SK-N-SH (cell line): ENCODE results near the gene ZNF74. TPM values are rescaled to one million over a fixed set of nuclear protein-coding genes. Genes with fewer than 3 reads are reported as not detected.

ENCODE experiments used
- CTCF ChIA-PET: fragments of 300-600, 350-600 bp; formaldehyde crosslinking; extraction: SDS; loops from one replicate; lab custom pipeline; 2021; lab: Yijun Ruan, JAX
- POLR2A ChIA-PET: fragments of 350-600 bp; sonication (Branson Sonifier 250); formaldehyde crosslinking; extraction: SDS; loops from one replicate; lab custom pipeline; 2020; ENCODE audit warnings: antibody characterized with exemption, inconsistent platforms; lab: Yijun Ruan, JAX
- DNase-seq: peaks from one replicate; pipeline ENCODE4 v3.0.0; 2012
- H2AFZ ChIP-seq: fragments of 200-600 bp; sonication (generic); 2 replicates; pipeline ENCODE4 v1.8.1; 2016; ENCODE audit warnings: antibody characterized with exemption, mild to moderate bottlenecking, low read depth
- H3F3A ChIP-seq: fragments of 200-600 bp; sonication (generic); replicated peaks from 2 replicates; pipeline ENCODE3; 2016; ENCODE audit warnings: antibody characterized with exemption, mild to moderate bottlenecking; ENCODE audit not compliant: insufficient read depth
- H3K27ac ChIP-seq, 2 experiments: fragments of 200-500 bp in 1 of 2; fragments of 200-600 bp in 1 of 2; sonication (Bioruptor generic) in 1 of 2; sonication (generic), shearing (Covaris generic) in 1 of 2; 2 replicates each; pipeline versions ENCODE4 v1.5.1 to v1.6.1; 2014 to 2016; ENCODE audit warnings: low read depth in 2 of 2, inconsistent platforms in 1 of 2, low read length in 1 of 2, mild to moderate bottlenecking in 1 of 2, mixed read lengths in 1 of 2
- H3K27me3 ChIP-seq: fragments of 200-600 bp; sonication (generic), shearing (Covaris generic); 2 replicates; pipeline ENCODE4 v1.6.1; 2016; ENCODE audit warnings: mixed run types; ENCODE audit not compliant: insufficient read depth
- H3K36me3 ChIP-seq, 2 experiments: fragments of 200-500 bp in 1 of 2; fragments of 200-600 bp in 1 of 2; sonication (Bioruptor generic) in 1 of 2; sonication (generic) in 1 of 2; replicated peaks in 1 of 2; 2 replicates each; pipeline versions ENCODE3 to v1.5.1; 2014 to 2016; ENCODE audit warnings: low read length in 1 of 2, mild to moderate bottlenecking in 1 of 2; ENCODE audit not compliant: insufficient read depth in 2 of 2, control insufficient read depth in 1 of 2
- H3K4me1 ChIP-seq, 2 experiments: fragments of 200-500 bp in 1 of 2; fragments of 200-600 bp in 1 of 2; sonication (Bioruptor generic) in 1 of 2; sonication (generic), shearing (Covaris generic) in 1 of 2; 2 replicates each; pipeline versions ENCODE4 v1.5.1 to v1.6.1; 2014 to 2016; ENCODE audit warnings: low read depth in 1 of 2, low read length in 1 of 2, mixed run types in 1 of 2; ENCODE audit not compliant: insufficient read depth in 2 of 2, control insufficient read depth in 1 of 2
- H3K4me2 ChIP-seq: fragments of 200-600 bp; sonication (generic), shearing (Covaris generic); 2 replicates; pipeline ENCODE4 v1.6.1; 2017; ENCODE audit warnings: mixed run types
- H3K4me3 ChIP-seq, 2 experiments: fragments of 200-500 bp in 1 of 2; fragments of 200-600 bp in 1 of 2; sonication (Bioruptor generic) in 1 of 2; sonication (generic), shearing (Covaris generic) in 1 of 2; 2 replicates each; pipeline versions ENCODE4 v1.5.1 to v1.8.1; 2014 to 2016; ENCODE audit warnings: low read depth in 2 of 2, inconsistent platforms in 1 of 2, low read length in 1 of 2, mild to moderate bottlenecking in 1 of 2, mixed read lengths in 1 of 2, moderate library complexity in 1 of 2
- H3K79me2 ChIP-seq: fragments of 200-600 bp; sonication (generic); 2 replicates; pipeline ENCODE4 v1.8.1; 2017; ENCODE audit warnings: mild to moderate bottlenecking; ENCODE audit not compliant: insufficient read depth
- H3K9ac ChIP-seq: fragments of 200-600 bp; sonication (generic); 2 replicates; pipeline ENCODE4 v1.6.1; 2017; ENCODE audit warnings: mixed run types
- H3K9me2 ChIP-seq: fragments of 200-600 bp; sonication (generic); 2 replicates; pipeline ENCODE4 v1.6.1; 2017; ENCODE audit warnings: mixed run types
- H3K9me3 ChIP-seq: fragments of 200-600 bp; sonication (generic); 2 replicates; pipeline ENCODE4 v1.6.1; 2017; ENCODE audit warnings: mixed run types, mild to moderate bottlenecking, moderate library complexity
- H4K20me1 ChIP-seq: fragments of 200-600 bp; sonication (generic); 2 replicates; pipeline ENCODE4 v1.6.1; 2017; ENCODE audit warnings: mild to moderate bottlenecking, mixed run types; ENCODE audit not compliant: insufficient read depth
- ELF1 ChIP-seq: IDR thresholded peaks from 2 replicates; pipeline ENCODE4 v1.4.0; 2012
- EP300 ChIP-seq, 2 experiments: IDR thresholded peaks; 2 replicates each; pipeline versions ENCODE4 v1.4.0 to v1.6.1; 2012; ENCODE audit warnings: borderline replicate concordance in 1 of 2, low read depth in 1 of 2, low read length in 1 of 2
- EZH2phosphoT487 ChIP-seq: fragments of 200-600 bp; sonication (generic); IDR thresholded peaks from 2 replicates; pipeline ENCODE4 v1.6.1; 2017; ENCODE audit warnings: low read depth, mixed run types, mild to moderate bottlenecking, antibody characterized with exemption, moderate library complexity, borderline replicate concordance
- FOSL2 ChIP-seq: IDR thresholded peaks from 2 replicates; pipeline ENCODE4 v1.4.0; 2012; ENCODE audit warnings: low read depth, mild to moderate bottlenecking, moderate library complexity, borderline replicate concordance
- GABPA ChIP-seq: IDR thresholded peaks from 2 replicates; pipeline ENCODE4 v1.4.0; 2012; ENCODE audit warnings: low read depth, mild to moderate bottlenecking
- GATA2 ChIP-seq: sonication (generic); formaldehyde crosslinking; IDR thresholded peaks from 2 replicates; pipeline ENCODE4 v1.5.0; 2020; ENCODE audit warnings: mild to moderate bottlenecking, missing genetic modification reagents
- MEF2A ChIP-seq: IDR thresholded peaks from 2 replicates; pipeline ENCODE4 v1.4.0; 2012; ENCODE audit warnings: low read depth, borderline replicate concordance
- MXI1 ChIP-seq: IDR thresholded peaks from 2 replicates; pipeline ENCODE4 v1.6.1; 2012; ENCODE audit warnings: mild to moderate bottlenecking, low read depth, low read length, improper control_type of control experiment
- NFIC ChIP-seq: IDR thresholded peaks from 2 replicates; pipeline ENCODE4 v1.4.0; 2012; ENCODE audit warnings: borderline replicate concordance
- RCOR1 ChIP-seq: fragments of 150-350 bp; IDR thresholded peaks from 2 replicates; pipeline ENCODE4 v1.6.1; 2017; ENCODE audit warnings: antibody characterized with exemption, low read length
- RFX5 ChIP-seq: IDR thresholded peaks from 2 replicates; pipeline ENCODE4 v1.6.1; 2012; ENCODE audit warnings: mild to moderate bottlenecking, improper control_type of control experiment, low read length
- SMC3 ChIP-seq: IDR thresholded peaks from 2 replicates; pipeline ENCODE4 v1.6.1; 2012; ENCODE audit warnings: low read depth, low read length, improper control_type of control experiment
- TAF1 ChIP-seq: IDR thresholded peaks from 2 replicates; pipeline ENCODE4 v1.6.1; 2012; ENCODE audit warnings: low read depth, mild to moderate bottlenecking, low read length, moderate library complexity, borderline replicate concordance
- TEAD4 ChIP-seq: IDR thresholded peaks from 2 replicates; pipeline ENCODE4 v1.4.0; 2012; ENCODE audit warnings: mild to moderate bottlenecking, borderline replicate concordance; ENCODE audit not compliant: insufficient read depth
- YY1 ChIP-seq: IDR thresholded peaks from 2 replicates; pipeline ENCODE4 v1.4.0; 2012; ENCODE audit warnings: low read depth, mild to moderate bottlenecking
- ZBTB33 ChIP-seq: IDR thresholded peaks from 2 replicates; pipeline ENCODE4 v1.4.0; 2012; ENCODE audit warnings: low read depth, borderline replicate concordance
- WGBS: methylation state at CpG from one replicate; pipeline ENCODE4 v1.1.6; 2017; ENCODE audit warnings: low lambda C conversion rate; 5-methylcytosine and 5-hydroxymethylcytosine counted together
- polyA plus RNA-seq, 3 experiments: library from polyadenylated mRNA; depleted of rRNA; stranded (reverse); fragments of >200 nt; gene quantifications; 2 replicates each; pipeline ENCODE4 v1.2.3, GENCODE V29; 2012
- TF ChIP-seq, protein P1 (sequence below): IDR thresholded peaks from 2 replicates; pipeline ENCODE4 v1.6.1; 2012; ENCODE audit warnings: mild to moderate bottlenecking, low read depth, low read length, moderate library complexity
- TF ChIP-seq, protein P2 (sequence below): IDR thresholded peaks from 2 replicates; pipeline ENCODE4 v1.4.0; 2012; ENCODE audit warnings: low read depth

Gene ZNF74
- polyA plus RNA-seq, 1 of the 3 experiments (the other 2 are of a cell fraction) = 8.0 TPM

DNA sequence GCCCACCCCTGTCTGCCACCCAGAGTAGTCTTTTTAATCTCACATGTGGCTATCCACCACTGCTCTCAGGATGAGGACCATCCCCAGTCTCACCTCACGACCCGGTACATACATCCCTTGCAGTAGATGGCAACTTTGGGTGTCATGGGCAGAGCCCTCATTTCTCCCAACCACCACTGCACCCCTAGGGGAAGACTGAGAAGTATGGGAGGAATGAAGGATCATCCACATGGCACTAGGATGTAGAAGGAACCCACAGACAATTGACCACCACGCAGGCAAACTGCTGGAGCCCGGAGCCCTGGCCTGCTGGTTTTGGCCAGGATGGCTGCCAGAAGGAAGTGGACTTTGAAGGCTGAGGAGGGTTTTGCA, 45.6 kb downstream of the ZNF74 start:
- Histone ChIP-seq H3K27ac (no peak overlapping the region), H3K36me3 (peaks cover 0 to 5% of the 10 kb centered on the region in 2 experiments), H3K4me2 (no peak overlapping the region), H3K9me2 (no peaks in the 10 kb centered on the region), H3K4me1 (peaks cover 19 to 27% of the 10 kb centered on the region in 2 experiments; a peak in 3 of 4 replicates), H3K4me3 (no peak overlapping the region)
- CTCF ChIA-PET = interaction anchor here (1.7 to 4.2 kb wide), 2 partner anchors 17 to 22 kb away, joined by 6 to 21 read pairs; no protein-coding TSS in a partner anchor
- POLR2A ChIA-PET = no interaction called here
- TF ChIP-seq SMC3 = no peak
- TF ChIP-seq RCOR1 = no peak
- no peak for TF ChIP-seq GABPA
- no peak for TF ChIP-seq EZH2phosphoT487
- no peak for TF ChIP-seq RFX5
- no peak for TF ChIP-seq EP300 (IDR thresholded peaks at IDR 0.05; ENCODE audit: borderline replicate concordance in 1 of 2, low read depth in 1 of 2, low read length in 1 of 2)
- no peak for TF ChIP-seq ELF1
- no peak for TF ChIP-seq MEF2A
- TF ChIP-seq, protein P1, sequence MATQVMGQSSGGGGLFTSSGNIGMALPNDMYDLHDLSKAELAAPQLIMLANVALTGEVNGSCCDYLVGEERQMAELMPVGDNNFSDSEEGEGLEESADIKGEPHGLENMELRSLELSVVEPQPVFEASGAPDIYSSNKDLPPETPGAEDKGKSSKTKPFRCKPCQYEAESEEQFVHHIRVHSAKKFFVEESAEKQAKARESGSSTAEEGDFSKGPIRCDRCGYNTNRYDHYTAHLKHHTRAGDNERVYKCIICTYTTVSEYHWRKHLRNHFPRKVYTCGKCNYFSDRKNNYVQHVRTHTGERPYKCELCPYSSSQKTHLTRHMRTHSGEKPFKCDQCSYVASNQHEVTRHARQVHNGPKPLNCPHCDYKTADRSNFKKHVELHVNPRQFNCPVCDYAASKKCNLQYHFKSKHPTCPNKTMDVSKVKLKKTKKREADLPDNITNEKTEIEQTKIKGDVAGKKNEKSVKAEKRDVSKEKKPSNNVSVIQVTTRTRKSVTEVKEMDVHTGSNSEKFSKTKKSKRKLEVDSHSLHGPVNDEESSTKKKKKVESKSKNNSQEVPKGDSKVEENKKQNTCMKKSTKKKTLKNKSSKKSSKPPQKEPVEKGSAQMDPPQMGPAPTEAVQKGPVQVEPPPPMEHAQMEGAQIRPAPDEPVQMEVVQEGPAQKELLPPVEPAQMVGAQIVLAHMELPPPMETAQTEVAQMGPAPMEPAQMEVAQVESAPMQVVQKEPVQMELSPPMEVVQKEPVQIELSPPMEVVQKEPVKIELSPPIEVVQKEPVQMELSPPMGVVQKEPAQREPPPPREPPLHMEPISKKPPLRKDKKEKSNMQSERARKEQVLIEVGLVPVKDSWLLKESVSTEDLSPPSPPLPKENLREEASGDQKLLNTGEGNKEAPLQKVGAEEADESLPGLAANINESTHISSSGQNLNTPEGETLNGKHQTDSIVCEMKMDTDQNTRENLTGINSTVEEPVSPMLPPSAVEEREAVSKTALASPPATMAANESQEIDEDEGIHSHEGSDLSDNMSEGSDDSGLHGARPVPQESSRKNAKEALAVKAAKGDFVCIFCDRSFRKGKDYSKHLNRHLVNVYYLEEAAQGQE = no peak
- TF ChIP-seq, protein P2, sequence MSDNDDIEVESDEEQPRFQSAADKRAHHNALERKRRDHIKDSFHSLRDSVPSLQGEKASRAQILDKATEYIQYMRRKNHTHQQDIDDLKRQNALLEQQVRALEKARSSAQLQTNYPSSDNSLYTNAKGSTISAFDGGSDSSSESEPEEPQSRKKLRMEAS = no peak
- TF ChIP-seq MXI1 = no peak
- TF ChIP-seq NFIC = no peak
- TF ChIP-seq ZBTB33 = no peak
- no peak for TF ChIP-seq GATA2 (CRISPR knock-in tag)
- TF ChIP-seq TEAD4 = no peak
- no peak for TF ChIP-seq TAF1
- no peak for TF ChIP-seq YY1
- TF ChIP-seq FOSL2 = no peak
- TF ChIP-seq, all 33 proteins: peak for 0
- Histone ChIP-seq H3K9me3 (no peaks in the 10 kb centered on the region), H3K79me2 (peaks cover 29% of the 10 kb centered on the region), H2AFZ (no peak overlapping the region), H3K9ac (no peak overlapping the region), H3K27me3 (no peaks in the 10 kb centered on the region), H3F3A (peaks cover 7% of the 10 kb centered on the region), H4K20me1 (peaks cover 16% of the 10 kb centered on the region)
- WGBS = 100% methylated on average over 4 of the region's 4 CpGs
- DNase-seq = no peak
